Effector memory CD8-positive, alpha-beta T cell (primary cell): Measurements from ENCODE around the gene ANKRD17.

ENCODE experiments used
- ATAC-seq: fragments of 150-1000 bp; cut with Tn5 transposase; replicated peaks from 2 replicates; pipeline ENCODE4 v1.10.0; 2021; ENCODE audit warnings: mild to moderate bottlenecking, moderate library complexity
- DNase-seq, 3 experiments: peaks; one replicate each; pipeline ENCODE4 v3.0.0; 2021
- H3K27ac Mint-ChIP-seq, 2 donors: one replicate each; pipeline ENCODE4 v1.8.0; 2022; ENCODE audit warnings: mild to moderate bottlenecking in 2 of 2, mixed read lengths in 2 of 2, moderate library complexity in 2 of 2
- H3K27me3 Mint-ChIP-seq, 2 donors: one replicate each; pipeline ENCODE4 v1.8.0; 2022; ENCODE audit warnings: mixed read lengths in 2 of 2
- H3K36me3 Mint-ChIP-seq: one replicate; pipeline ENCODE4 v1.8.0; 2022; ENCODE audit warnings: mild to moderate bottlenecking, moderate library complexity, mixed read lengths; ENCODE audit not compliant: insufficient read depth
- H3K4me1 Mint-ChIP-seq, 2 donors: one replicate each; pipeline ENCODE4 v1.8.0; 2022; ENCODE audit warnings: low read depth in 2 of 2, mixed read lengths in 2 of 2
- H3K4me3 Mint-ChIP-seq, 2 donors: one replicate each; pipeline ENCODE4 v1.8.0; 2022; ENCODE audit warnings: mild to moderate bottlenecking in 2 of 2, mixed read lengths in 2 of 2, moderate library complexity in 2 of 2
- H3K9me3 Mint-ChIP-seq, 2 donors: one replicate each; pipeline ENCODE4 v1.8.0; 2022; ENCODE audit warnings: mixed read lengths in 2 of 2

ANKRD17 gene

GRCh38 chr4:73166212-73166611 is 92.4 kb downstream of the ANKRD17 start:
- Mint-ChIP-seq H3K4me3 (no peak overlapping the region), H3K27ac (no peak overlapping the region), H3K36me3 (peaks cover 25% of the 10 kb centered on the region), H3K27me3 (no peaks in the 10 kb centered on the region), H3K4me1 (peaks cover 2 to 7% of the 10 kb centered on the region in 2 donors), H3K9me3 (no peaks in the 10 kb centered on the region)
- DNase-seq (no peak), ATAC-seq (no peak)

DNA sequence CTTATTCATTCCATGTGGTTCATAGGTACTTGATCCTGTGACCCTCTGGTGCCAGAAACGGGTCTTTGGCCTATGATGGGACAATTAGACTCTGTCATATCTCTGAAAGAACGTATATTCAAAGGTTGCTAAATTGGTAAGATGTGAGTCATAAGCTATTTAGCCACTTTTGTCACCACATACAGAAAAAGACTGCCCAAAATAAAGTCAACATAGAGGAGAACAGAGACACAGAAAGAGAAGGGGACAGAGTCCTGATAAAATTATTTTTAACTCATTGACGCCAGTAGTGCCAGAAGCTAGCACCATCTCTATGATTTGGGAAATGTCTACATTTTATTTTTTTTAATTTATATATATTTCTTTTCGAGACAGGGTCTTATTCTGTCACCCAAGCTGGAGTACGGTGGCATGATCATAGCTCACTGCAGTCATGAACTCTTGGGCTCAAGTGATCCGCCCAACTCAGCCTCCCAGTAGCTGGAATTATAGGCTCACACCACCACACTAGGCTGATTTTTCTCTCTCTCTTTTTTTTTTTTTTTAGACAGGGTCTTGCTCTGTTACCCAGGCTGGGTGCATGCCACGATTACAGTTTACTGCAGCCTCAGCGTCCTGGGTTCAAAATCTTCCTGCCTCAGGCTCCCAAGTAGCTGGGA is 96.9 kb downstream of the ANKRD17 start:
- H3K9me3 Mint-ChIP-seq: no peaks in the 10 kb centered on the region
- peak overlapping the region; percentile 15 to 72 for H3K27ac Mint-ChIP-seq
- H3K4me3 Mint-ChIP-seq: no peak overlapping the region
- no peaks in the 10 kb centered on the region for H3K27me3 Mint-ChIP-seq
- DNase-seq (no peak), ATAC-seq (no peak)
- H3K4me1 Mint-ChIP-seq: peaks cover 0 to 6% of the 10 kb centered on the region in 2 donors
- peaks cover 25% of the 10 kb centered on the region for H3K36me3 Mint-ChIP-seq

GRCh38 chr4:73156394-73156793 is 102.2 kb downstream of the ANKRD17 start:
- H3K4me1 Mint-ChIP-seq: peaks cover 4 to 5% of the 10 kb centered on the region in 2 donors
- ATAC-seq (no peak), DNase-seq (no peak)
- H3K9me3 Mint-ChIP-seq: no peaks in the 10 kb centered on the region
- H3K36me3 Mint-ChIP-seq: peaks cover 42% of the 10 kb centered on the region
- H3K27me3 Mint-ChIP-seq: no peaks in the 10 kb centered on the region
- H3K27ac Mint-ChIP-seq: no peak overlapping the region
- H3K4me3 Mint-ChIP-seq: no peak overlapping the region

DNA sequence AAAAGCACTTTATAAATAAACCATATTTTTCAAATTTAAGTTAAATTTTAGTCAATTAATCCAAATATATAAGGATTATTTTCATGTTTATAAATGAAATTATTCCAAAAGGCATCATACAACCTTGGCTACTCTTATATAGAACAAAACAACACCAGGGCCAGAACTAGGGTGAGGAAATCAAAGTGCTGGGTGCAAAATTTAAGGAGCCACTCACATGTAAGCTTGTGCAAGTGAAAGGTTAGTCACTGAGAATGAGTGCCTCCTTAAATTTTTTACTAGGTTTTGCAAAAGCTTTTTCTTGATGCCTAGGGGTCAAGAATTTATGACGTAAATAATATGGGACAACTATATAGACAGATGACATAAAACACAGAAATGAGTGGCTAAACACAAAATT is 105.7 kb downstream of the ANKRD17 start:
- ATAC-seq (no peak), DNase-seq (no peak)
- H3K9me3 Mint-ChIP-seq: no peaks in the 10 kb centered on the region
- H3K27me3 Mint-ChIP-seq: no peaks in the 10 kb centered on the region
- no peak overlapping the region for H3K4me3 Mint-ChIP-seq
- H3K27ac Mint-ChIP-seq: no peak overlapping the region
- H3K36me3 Mint-ChIP-seq: peaks cover 53% of the 10 kb centered on the region
- peaks cover 4 to 5% of the 10 kb centered on the region in 2 donors for H3K4me1 Mint-ChIP-seq

- Mint-ChIP-seq H3K36me3 (peaks cover 77% of the 10 kb centered on the region), H3K27ac (no peak overlapping the region), H3K4me3 (no peak overlapping the region), H3K9me3 (no peaks in the 10 kb centered on the region), H3K4me1 (peaks cover 0 to 3% of the 10 kb centered on the region in 2 donors), H3K27me3 (no peaks in the 10 kb centered on the region)
- ATAC-seq (no peak), DNase-seq (no peak)
Measured at GRCh38 chr4:73142995-73143547, 115.5 kb downstream of the ANKRD17 start.

- DNase-seq (no peak), ATAC-seq (no peak)
- Mint-ChIP-seq H3K27me3 (no peaks in the 10 kb centered on the region), H3K4me3 (no peak overlapping the region), H3K27ac (no peak overlapping the region), H3K36me3 (peaks cover 75% of the 10 kb centered on the region), H3K4me1 (peaks cover 0 to 8% of the 10 kb centered on the region in 2 donors), H3K9me3 (no peaks in the 10 kb centered on the region)
Measured at GRCh38 chr4:73139991-73140390, 118.6 kb downstream of the ANKRD17 start.

DNA sequence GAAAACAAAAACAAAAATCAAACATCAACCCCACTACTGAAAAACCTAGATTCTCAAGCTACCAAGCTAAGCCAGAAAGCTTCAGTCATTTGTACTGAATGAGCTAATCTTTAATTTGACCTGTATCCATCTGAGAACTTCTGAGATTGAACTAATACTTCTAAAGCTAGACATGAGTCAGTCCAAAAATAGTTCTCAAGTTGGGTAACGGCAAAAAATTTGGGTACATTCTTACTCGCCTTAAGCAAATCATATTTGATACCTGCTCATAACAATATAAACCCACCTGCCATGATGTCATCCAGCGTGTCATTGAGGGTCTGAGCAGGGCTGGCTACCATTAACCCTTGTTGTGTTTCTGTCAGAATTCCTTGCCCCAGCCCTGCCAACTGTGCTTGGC is 119.4 kb downstream of the ANKRD17 start:
- DNase-seq (no peak), ATAC-seq (no peak)
- H3K9me3 Mint-ChIP-seq: no peaks in the 10 kb centered on the region
- peaks cover 73% of the 10 kb centered on the region for H3K36me3 Mint-ChIP-seq
- H3K27ac Mint-ChIP-seq: peak overlapping the region in 1 of 2 donors; percentile 1
- peaks cover 0 to 8% of the 10 kb centered on the region in 2 donors for H3K4me1 Mint-ChIP-seq
- H3K27me3 Mint-ChIP-seq: no peaks in the 10 kb centered on the region
- no peak overlapping the region for H3K4me3 Mint-ChIP-seq

DNA sequence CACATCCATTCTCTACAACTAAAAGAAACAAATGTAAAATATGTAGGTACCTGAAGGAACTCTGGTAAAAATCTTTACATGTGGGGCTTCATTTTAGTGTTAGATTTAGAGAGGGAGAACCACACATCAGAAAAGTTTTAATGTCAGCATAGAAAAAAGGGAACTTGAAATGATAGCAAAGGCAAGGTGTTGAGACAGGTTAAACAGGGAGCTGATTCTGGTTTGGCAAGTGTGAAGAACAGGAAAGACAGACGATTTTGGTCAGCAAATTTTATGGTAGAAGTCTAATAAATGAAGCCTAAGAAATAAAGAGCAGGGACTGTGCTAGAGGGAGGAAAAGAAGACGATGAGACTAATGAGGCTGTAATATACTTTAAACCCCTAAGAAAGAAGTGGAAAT is 121.5 kb downstream of the ANKRD17 start:
- DNase-seq (no peak), ATAC-seq (no peak)
- H3K9me3 Mint-ChIP-seq: no peaks in the 10 kb centered on the region
- H3K36me3 Mint-ChIP-seq: peaks cover 79% of the 10 kb centered on the region
- H3K4me1 Mint-ChIP-seq: peaks cover 0 to 5% of the 10 kb centered on the region in 2 donors
- H3K27ac Mint-ChIP-seq: peak overlapping the region; percentile 7 to 84
- no peaks in the 10 kb centered on the region for H3K27me3 Mint-ChIP-seq
- H3K4me3 Mint-ChIP-seq: no peak overlapping the region

GRCh38 chr4:73133784-73134183 is 124.8 kb downstream of the ANKRD17 start:
- H3K9me3 Mint-ChIP-seq: no peaks in the 10 kb centered on the region
- peaks cover 58% of the 10 kb centered on the region for H3K36me3 Mint-ChIP-seq
- ATAC-seq: no peak
- H3K4me3 Mint-ChIP-seq: no peak overlapping the region
- peaks cover 0 to 5% of the 10 kb centered on the region in 2 donors for H3K4me1 Mint-ChIP-seq
- H3K27me3 Mint-ChIP-seq: no peaks in the 10 kb centered on the region
- DNase-seq: no peak
- peak overlapping the region in 1 of 2 donors; percentile 30 for H3K27ac Mint-ChIP-seq

DNA sequence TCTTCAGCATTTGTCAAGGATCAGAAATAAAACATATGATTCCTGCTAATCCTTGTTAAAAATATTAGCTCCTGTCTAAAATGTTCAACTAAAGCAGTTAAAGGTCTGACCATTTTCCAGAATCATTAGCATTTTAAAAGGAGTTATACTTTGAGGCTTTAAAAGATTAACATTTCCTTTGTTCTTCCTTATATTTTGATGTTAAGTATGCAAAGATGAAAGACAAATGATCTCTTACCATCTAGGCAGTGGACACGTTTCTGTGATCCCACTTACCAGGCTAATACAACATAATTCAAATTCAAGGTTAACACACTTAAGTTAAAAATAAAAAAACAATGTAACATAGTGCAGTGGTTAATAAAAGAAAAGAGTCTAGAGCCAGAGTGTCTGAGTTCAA is 127.3 kb downstream of the ANKRD17 start:
- no peaks in the 10 kb centered on the region for H3K27me3 Mint-ChIP-seq
- no peak for DNase-seq
- H3K9me3 Mint-ChIP-seq: no peaks in the 10 kb centered on the region
- peak overlapping the region in 1 of 2 donors; percentile 65 for H3K27ac Mint-ChIP-seq
- no peak overlapping the region for H3K4me3 Mint-ChIP-seq
- peaks cover 0 to 5% of the 10 kb centered on the region in 2 donors for H3K4me1 Mint-ChIP-seq
- peaks cover 50% of the 10 kb centered on the region for H3K36me3 Mint-ChIP-seq
- no peak for ATAC-seq

DNA sequence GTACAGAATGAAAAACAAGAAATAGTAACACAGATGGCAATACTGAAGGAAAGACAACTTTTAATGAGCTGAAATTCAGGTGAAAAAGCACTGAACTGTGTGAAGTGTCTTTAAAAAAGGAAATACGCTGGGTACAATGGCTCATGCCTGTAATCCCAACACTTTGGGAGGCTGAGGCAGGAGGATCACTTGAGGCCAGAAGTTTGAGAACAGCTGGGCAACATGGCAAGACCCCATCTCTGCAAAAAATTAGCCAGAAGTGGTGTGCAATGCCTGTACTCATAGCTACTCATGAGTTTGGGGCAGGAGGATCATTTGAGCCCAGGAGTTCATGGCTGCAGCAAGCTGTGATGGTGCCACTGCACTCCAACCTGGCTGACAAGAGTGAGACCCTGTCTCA is 129.3 kb downstream of the ANKRD17 start:
- H3K4me1 Mint-ChIP-seq: peaks cover 0 to 5% of the 10 kb centered on the region in 2 donors
- H3K9me3 Mint-ChIP-seq: no peaks in the 10 kb centered on the region
- ATAC-seq (no peak), DNase-seq (no peak)
- no peak overlapping the region for H3K27ac Mint-ChIP-seq
- no peaks in the 10 kb centered on the region for H3K27me3 Mint-ChIP-seq
- H3K36me3 Mint-ChIP-seq: peaks cover 56% of the 10 kb centered on the region
- no peak overlapping the region for H3K4me3 Mint-ChIP-seq

GRCh38 chr4:73127839-73128453 is 130.7 kb downstream of the ANKRD17 start:
- Mint-ChIP-seq H3K27ac (peak overlapping the region in 1 of 2 donors; percentile 5), H3K36me3 (peaks cover 49% of the 10 kb centered on the region), H3K4me3 (no peak overlapping the region), H3K4me1 (peaks cover 0 to 5% of the 10 kb centered on the region in 2 donors), H3K9me3 (no peaks in the 10 kb centered on the region), H3K27me3 (no peaks in the 10 kb centered on the region)
- DNase-seq (no peak), ATAC-seq (peak; percentile 65)

- ATAC-seq: no peak
- no peaks in the 10 kb centered on the region for H3K4me1 Mint-ChIP-seq
- no peaks in the 10 kb centered on the region for H3K9me3 Mint-ChIP-seq
- no peak for DNase-seq
- no peaks in the 10 kb centered on the region for H3K27me3 Mint-ChIP-seq
- H3K4me3 Mint-ChIP-seq: no peak overlapping the region
- H3K27ac Mint-ChIP-seq: no peak overlapping the region
- peaks cover 19% of the 10 kb centered on the region for H3K36me3 Mint-ChIP-seq
Measured at GRCh38 chr4:73109493-73109892, 149.1 kb downstream of the ANKRD17 start.

- no peak overlapping the region for H3K4me3 Mint-ChIP-seq
- no peaks in the 10 kb centered on the region for H3K4me1 Mint-ChIP-seq
- no peaks in the 10 kb centered on the region for H3K27me3 Mint-ChIP-seq
- DNase-seq: no peak
- no peak for ATAC-seq
- peaks cover 32% of the 10 kb centered on the region for H3K36me3 Mint-ChIP-seq
- H3K27ac Mint-ChIP-seq: peak overlapping the region in 1 of 2 donors; percentile 56
- no peaks in the 10 kb centered on the region for H3K9me3 Mint-ChIP-seq
Measured at GRCh38 chr4:73104695-73105094, 153.9 kb downstream of the ANKRD17 start.
